RPMI8226 (cell line): ENCODE results near the gene PRDM4.
"Not testable (repeated sequence)": the region's sequence is repeated elsewhere in the genome, so short reads cannot be mapped to it uniquely, and the experiment has no call there.

Source experiments
- DNase-seq: peaks from one replicate; pipeline ENCODE4 v3.0.0-alpha.2; 2015

PRDM4 gene

DNA sequence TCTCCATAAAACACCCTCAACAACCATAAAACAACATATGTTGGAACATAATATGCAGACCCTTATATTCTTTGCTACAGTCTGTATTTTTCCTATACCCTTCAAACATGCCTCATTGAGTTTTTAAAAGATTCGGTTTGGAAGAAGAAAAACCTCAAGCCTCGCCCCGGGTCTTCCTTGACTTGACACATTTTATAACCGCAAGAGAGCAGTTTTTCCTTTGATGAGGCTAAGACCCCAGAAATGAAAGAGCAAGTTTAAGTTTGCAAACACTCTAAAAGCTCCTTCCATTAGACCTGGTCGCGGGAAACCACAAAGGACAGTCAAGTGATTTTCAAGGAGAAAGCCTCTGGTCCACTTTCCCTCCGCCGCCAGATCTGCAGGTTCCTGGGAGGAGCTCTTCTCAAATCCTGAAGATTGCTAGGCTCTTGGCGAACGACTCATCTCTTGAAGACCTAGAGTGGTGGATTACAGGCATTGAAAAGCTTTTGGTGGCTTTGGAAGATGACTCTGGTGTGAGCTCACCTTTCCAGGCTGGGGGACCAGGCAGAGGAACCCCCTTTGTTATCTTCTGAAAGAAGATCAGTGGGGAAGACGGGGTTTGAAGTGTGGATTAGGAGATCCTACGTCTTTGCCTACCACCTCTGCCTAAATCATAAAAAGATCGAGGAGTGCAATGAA lies 13.6 kb upstream of the PRDM4 start, which contains the start of gene ASCL4:
Gene ASCL4 (plus strand): TSS at position 356 of the 681 bp plus-strand sequence. CDS start 515 bp downstream, outside the sequence.
- DNase-seq: no peak

- DNase-seq: no peak
Observed at GRCh38 chr12:107767466-107767865, 6.5 kb upstream of the PRDM4 start.

DNA sequence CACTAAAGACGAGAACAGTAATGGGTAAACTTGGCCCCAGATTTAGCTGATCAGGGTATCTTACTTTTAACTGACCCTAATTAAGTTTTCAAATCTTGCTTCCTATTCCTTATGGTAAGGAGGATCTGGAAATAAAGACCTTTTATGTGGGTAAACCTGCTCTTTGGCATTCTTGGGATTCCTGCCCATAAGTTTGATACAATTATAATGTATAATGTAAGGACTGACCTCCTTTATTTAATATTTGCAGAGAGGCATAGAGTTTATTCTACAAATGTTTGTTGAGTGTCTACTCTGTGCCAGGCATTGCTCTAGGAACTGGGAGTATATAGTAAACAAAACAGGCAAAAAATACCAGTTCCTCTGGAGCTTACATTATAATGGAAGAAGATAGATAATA lies 4.4 kb upstream of the PRDM4 start:
- no peak for DNase-seq

DNA sequence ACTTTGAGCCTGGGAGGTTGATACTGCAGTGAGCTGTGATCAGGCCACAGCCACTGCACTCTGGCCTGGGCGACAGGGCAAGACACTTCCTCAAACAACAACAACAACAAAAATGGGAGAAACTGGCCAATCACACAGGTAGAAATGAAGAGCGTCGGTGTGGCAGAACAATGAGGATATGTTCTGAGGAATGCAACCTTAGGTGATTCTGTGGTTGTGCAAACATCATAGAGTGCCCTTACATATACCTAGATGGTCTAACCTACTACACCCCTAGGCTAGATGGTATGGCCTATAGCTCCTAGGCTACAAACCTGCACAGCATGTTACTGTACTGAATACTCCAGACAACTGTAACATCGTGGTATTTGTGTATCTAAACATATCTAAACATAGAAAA lies 3.7 kb upstream of the PRDM4 start:
- no peak for DNase-seq

DNA sequence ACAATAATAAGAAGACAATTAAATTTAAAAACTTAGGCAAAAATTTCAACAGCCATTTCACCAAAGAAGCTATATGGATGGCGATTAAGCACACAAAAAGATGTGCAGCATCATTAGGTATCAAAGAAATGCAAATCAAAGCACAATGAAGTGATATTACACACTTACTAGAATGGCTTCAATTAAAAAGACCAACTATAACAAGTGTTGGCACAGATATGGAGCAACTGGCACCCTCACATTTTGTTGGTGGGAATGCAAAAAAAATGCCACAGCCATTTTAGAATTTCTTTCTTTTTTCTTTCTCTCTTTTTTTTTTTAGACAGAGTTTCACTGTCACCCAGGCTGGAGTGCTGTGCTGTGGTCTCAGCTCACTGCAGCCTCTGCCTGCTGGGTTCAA lies 1.9 kb upstream of the PRDM4 start:
- DNase-seq: no peak

GRCh38 chr12:107761502-107761904 lies 566 bp upstream of the PRDM4 start:
- DNase-seq: peak; percentile 26

DNA sequence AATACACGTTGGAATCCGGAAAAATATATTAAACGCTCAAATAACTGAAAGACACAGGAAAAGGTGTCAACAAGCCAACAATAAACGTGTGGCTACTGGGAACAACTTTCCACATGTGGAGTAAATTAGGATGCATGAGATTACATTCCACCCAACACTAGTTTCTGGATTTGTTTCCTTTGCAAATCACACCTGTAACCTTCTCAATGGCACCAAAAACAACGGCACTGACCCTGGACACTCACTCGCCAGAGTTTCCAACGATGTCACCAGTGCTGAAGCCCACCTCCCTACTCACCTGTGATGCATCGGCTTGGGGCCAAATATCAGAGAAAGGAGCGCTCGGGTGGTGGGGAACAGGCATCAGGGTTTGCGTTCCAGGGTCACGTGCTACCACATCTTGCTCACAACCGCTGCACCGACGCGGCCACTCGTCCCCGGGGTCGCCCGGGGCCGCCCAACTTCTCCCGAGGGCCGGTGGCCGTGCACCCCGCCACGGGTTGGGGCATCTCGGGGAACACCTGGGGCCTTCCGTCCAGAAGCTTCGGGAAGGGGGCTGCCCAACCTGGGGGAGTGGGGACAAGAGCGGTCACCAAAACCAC lies 629 bp downstream of the PRDM4 start:
- DNase-seq: peak; percentile 43

GRCh38 chr12:107759410-107759809 lies 1.5 kb downstream of the PRDM4 start:
- DNase-seq: peak; percentile 88

GRCh38 chr12:107749083-107749482 lies 11.9 kb downstream of the PRDM4 start:
- no peak for DNase-seq

DNA sequence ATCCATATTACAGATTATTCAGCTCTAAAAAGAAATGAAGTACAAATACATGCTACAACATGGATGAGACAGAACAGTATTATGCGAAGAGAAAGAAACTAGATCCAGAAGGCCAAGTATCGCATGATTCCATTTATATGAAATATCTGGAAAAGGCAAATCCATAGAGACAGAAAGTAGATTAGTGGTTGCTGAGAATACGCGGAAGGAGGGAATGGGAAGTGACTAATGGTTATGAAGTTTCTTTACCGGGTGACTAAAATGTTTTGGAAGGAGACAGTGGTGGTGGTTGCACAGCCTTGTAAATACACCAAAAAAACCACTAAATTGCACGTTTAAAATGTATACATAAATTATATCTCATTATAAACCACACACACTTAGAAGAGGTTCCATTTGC lies 12.5 kb downstream of the PRDM4 start:
- DNase-seq: no peak

DNA sequence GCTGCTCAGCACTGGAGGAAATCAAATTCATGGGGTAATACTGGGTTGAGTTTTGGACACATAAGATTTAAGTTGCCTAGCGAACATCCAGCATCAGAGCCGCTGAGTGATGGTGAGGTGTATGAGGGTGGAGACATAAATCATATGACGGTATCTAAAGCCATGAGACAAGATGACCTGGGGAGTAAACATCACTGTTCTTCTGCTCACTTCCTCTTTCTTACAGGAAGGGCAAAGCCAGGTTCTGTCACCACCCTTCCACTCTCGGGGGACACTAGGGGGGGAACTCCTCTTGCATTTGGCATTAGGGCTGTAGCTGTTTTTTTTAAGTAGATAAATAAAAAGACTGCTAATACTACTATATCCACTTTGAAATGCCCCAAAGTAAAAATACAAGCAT lies 24.0 kb downstream of the PRDM4 start:
- DNase-seq: peak; percentile 39

DNA sequence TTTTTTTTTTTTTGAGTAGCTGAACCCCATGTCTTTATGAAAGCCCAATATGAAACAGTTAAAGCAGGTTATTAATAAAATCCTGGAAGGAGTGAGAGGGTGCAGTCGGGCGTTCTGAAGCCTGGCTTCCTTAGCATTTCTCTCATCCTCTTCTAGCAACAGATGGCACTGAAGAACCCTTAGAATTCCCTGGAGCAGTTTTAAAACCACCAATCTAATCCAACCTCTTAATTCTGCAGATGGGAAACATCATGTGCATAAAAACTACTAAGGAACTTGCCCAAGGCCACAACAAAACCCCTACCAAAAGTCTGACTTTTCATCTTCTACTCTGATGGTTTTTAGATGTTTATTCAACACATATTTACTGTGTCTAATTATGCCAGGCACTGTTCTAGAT lies 25.2 kb downstream of the PRDM4 start:
- no peak for DNase-seq

GRCh38 chr12:107734139-107734538 lies 26.8 kb downstream of the PRDM4 start:
- DNase-seq: no peak

- no peak for DNase-seq
Observed at GRCh38 chr12:107732365-107732764, 28.6 kb downstream of the PRDM4 start.

GRCh38 chr12:107731366-107731765 lies 29.6 kb downstream of the PRDM4 start:
- DNase-seq: no peak

GRCh38 chr12:107730618-107731341 lies 30.2 kb downstream of the PRDM4 start:
- no peak for DNase-seq

- DNase-seq: not testable (repeated sequence)
Observed at GRCh38 chr12:107727742-107728141, 33.2 kb downstream of the PRDM4 start.

- DNase-seq: not testable (repeated sequence)
Observed at GRCh38 chr12:107727327-107727726, 33.6 kb downstream of the PRDM4 start.

GRCh38 chr12:107718606-107719005 lies 42.3 kb downstream of the PRDM4 start:
- no peak for DNase-seq

GRCh38 chr12:107715780-107716179 lies 45.2 kb downstream of the PRDM4 start:
- DNase-seq: no peak

GRCh38 chr12:107705522-107705921 lies 55.4 kb downstream of the PRDM4 start:
- not testable (repeated sequence) for DNase-seq

DNA sequence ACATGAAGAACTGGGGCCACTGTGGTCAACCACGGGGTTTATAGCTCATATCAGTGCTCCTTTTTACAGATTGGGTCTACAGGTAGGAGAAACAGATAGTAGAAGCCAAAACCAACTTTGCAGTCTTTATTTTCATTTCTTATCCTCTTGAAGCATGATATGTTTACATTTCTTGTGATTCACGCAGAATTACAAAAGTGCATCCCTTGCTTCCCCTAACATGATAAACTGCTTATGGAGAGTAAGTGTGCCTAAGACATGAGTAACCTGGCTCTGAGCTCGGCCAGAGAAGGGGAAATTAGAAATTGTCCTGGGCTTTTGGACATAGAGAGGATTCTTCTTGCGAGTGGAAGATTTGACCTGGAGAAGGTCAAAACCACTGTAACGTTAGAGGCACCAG lies 56.9 kb downstream of the PRDM4 start:
- no peak for DNase-seq

DNA sequence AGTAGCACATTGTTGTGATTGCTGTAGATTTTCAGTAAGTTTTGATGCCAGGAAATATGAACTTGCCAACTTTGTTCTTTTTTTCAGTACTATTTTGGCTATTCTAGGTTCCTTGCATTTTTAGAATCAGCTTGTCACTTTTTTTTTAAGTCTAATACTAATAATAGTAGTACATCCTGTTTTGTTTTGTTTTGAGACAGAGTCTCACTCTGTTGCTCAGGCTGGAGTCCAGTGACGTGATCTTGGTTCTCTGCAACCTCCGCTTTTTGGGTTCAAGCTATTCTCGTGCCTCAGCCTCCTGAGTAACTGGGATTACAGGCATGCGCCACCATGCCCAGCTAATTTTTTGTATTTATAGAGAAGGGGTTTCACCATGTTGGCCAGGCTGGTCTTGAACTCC lies 58.8 kb downstream of the PRDM4 start:
- no peak for DNase-seq

GRCh38 chr12:107695772-107696171 lies 65.2 kb downstream of the PRDM4 start:
- peak; percentile 20 for DNase-seq
